Epithelial cell of prostate (primary cell): ENCODE measurements around the gene SNCAIP.

ENCODE experiments used
- DNase-seq: peaks from one replicate; pipeline ENCODE4 v3.0.0-alpha.2; 2011; ENCODE audit warnings: low read depth, low spot score
- H3K27ac ChIP-seq: fragments of 450-650 bp; 2 replicates; pipeline ENCODE4 v1.5.1; 2017; ENCODE audit warnings: mild to moderate bottlenecking

Gene SNCAIP

DNA sequence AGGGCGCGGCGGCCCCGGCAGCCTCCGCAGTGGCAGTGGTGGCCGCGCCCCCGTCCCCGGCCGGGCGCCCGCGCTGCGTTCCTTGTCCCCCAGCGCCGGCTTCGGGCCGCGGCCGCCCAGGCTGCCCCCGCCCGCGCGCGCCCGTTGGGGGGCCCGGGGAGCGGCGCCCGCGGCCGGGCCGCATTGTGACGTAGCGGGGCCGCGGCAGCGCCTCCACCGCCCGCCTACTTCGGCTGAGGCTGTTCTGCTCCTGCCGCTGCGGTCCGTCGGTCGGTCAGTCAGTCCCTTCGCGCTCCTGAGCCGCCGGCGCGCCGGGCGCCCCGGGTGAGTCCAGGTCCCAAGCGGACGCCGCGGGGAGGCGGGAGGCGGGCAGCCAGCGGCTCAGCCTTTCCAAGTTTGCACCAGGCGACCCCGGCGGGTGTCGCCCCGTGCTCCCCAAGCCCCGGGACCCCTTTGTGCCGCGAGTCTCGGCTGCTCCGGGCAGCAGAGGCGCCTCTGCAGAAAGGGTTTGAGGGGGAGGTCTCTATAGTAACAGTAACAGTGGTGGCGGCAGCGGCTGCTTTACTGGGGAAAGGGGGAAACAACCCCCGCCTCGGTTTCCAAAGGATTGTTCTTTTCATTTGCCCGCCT lies at the start of gene SNCAIP:
Gene SNCAIP, plus strand, starts transcription at position 277 of the 630 bp plus-strand sequence. CDS start 78,898 bp downstream, outside the sequence.
- no peak within 1 kb of the TSS for H3K27ac ChIP-seq
- no peak for DNase-seq

DNA sequence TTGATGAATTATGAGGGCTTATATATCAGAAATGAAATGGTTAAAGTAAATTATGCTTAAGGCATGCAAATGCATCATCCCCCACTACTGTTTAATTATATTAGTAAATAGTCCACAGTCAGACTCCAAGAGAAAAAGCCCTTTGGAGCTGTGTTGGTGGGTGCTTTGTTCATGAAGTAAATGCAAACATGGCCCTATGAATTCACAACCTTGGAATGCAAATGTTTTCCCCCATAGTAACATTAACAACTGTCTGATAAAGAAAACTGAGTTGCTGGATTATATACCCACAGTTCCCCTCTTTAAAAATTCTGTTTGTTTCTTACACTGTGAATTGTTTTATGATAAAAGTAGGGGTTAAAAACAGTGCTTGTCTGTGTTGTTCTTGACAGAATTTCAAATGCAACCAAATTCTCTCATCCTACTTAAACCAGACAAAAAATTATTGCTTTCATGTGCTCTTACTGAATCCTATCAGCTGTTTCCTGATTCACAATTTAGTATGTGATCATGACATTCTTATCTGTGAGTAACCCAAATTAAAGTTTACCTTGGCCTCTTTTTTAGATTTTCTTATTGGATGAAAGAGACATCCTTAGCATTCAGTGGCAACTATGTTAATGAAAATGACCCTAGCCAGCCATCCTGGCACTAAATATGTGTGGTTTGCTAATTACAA lies 48.5 kb upstream of the SNCAIP start:
- DNase-seq: no peak

DNA sequence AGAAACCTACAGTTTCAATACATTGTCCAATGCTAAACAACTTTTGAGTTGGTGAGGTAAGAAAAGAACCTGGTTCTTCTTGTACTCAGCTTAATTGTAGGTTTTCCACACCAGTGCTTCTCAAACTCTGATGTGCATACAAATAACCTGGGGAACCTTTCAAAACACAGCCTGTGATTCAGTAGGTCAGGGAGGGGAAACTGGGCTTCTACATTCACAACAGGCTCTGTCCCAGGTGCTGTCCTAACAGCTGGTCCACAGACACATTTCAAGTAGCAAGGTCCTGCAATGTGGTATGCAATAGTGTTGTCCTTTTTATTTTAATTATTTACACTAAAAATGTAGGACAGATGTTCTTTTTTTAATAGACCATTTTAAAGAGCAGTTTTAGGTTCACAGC lies 47.4 kb upstream of the SNCAIP start:
- no peak for DNase-seq
- H3K27ac ChIP-seq: no peak overlapping the region

More for the DNA sequence above, 48.5 kb upstream of the SNCAIP start:
- no peak overlapping the region for H3K27ac ChIP-seq

DNA sequence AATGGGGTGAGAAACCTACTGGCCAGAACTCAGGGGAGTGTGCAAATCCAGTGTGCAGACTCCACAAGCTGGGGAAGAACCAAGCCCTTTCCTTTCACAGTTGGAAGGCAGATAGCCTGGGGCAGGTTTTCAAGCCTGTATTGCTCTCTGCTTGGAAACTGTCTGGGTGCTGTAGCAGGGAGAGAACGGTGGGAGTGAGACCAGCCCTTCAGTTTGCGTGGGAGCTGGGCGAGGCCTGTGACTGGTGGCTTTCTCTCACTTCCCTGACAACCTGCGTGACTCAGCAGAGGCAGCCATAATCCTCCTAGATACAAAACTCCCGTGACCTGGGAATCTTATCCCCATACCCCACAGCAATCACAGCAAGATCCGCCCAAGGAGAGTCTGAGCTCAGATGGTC lies 44.9 kb upstream of the SNCAIP start:
- H3K27ac ChIP-seq: no peak overlapping the region
- DNase-seq: no peak

DNA sequence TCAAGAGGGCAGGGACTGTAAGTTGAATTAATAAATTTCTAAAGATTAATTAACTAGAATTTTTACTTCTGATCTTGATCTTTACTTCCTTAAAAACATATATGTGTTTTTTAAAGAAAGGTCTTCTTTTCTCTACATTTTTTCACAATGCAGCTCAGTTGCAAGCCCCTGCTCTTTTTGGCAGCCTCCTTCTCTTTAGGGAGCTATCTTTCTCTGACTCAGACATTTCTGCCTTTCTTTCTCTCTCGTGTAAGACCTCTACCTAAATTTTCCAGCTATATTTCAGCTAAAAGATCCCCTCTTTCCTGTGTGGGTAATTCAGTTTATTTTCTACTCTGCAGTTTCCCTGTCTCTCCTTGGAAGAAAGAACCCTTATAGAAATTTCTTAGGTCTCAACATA lies 38.3 kb upstream of the SNCAIP start:
- no peak for DNase-seq
- H3K27ac ChIP-seq: no peak overlapping the region

DNA sequence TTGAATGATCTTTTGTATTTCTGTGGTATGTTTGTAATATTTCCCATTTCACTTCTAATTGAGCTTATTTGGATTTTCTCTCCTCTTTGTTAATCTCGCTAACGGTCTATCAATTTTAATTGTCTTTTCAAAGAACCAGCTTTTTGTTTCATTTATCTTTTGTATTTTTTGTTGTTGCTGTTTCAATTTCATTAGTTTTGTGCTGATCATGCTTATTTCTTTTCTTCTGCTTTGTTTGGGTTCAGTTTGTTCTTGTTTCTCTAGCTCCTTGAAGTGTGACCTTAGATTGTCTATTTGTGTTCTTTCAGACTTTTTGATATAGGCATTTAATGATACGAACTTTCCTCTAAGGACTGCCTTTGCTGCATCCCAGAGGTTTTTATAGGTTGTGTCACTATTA lies 28.4 kb upstream of the SNCAIP start:
- no peak overlapping the region for H3K27ac ChIP-seq
- DNase-seq: no peak

DNA sequence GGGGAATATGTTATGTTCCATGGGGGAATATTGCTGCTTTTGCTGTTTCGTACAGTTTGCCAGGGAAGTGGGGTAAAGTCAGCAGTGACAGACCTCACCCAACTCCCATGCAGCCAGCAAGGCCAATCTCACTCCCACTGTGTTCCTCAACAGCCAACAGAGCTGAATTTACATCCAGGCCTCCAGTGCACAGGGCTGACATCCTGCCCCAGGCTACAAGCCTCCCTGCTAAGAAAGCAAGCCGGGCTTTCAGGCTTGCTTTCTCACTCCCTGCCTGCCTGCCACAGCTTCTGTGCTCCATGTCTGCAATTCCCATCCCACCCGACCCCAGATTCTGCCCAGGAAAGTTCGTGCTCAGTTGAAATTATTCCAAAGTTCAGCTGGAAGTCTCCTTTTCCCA lies 25.5 kb upstream of the SNCAIP start:
- H3K27ac ChIP-seq: no peak overlapping the region
- DNase-seq: no peak

DNA sequence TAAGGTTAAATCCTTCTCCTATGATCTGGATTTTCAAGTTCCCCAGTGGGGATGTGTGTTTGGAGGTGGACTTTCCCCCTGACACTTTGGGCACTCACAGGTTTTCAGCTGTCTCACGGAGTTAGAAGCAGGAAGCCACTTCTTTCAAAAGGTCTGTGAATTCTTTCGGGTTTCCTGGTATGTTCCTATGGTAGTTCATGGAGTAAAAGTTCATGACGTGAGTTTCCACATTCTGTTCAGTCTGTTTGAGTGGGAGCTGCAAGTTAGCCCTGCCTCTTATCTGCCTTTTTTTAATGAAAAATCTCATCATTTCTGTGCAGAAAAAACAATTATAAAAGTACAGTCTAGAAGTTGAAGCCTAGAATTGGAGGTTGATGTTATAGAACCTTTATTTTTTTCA lies 24.9 kb upstream of the SNCAIP start:
- H3K27ac ChIP-seq: no peak overlapping the region
- DNase-seq: no peak

DNA sequence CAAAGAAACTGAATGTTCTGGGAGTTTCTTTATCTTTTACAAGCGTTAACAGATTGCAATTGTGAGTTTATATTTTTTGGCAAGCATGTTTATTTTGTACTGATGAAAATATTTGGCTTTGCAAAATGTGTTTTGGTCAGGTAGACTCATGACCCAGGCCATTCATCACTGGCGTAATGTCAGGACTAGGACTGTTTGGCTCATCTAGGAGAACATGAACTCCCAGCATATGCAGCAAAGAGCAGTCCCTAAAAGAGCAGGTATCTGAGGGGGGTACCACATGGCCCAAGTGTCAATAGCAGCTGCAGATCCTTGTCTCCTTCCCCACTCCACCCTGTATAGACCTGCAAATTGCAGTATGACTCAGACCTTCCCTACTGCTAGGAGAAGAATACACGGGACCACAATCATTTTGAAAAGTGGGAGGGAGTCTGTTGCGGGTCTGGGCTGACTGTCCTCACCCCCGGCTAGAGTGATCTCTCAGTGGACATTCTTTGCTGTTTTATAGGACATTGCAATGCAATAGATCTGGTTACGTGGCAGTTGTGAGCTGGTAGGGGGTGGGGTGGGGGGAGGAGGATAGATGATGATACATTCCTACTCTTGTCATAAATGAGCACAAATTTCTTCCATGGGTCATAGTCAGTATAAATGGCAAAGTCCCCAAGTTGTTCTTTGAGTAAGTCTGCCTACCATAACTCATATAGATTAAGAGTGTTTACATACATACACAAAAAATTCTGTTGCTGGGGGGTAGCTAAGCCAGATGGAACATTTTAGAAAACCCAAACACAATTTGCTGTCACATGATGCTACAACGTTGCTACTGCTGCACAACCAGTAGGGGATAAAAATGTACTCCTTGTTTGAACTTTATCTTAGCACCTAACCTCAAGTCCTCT lies 20.8 kb upstream of the SNCAIP start:
- no peak for DNase-seq
- no peak overlapping the region for H3K27ac ChIP-seq

DNA sequence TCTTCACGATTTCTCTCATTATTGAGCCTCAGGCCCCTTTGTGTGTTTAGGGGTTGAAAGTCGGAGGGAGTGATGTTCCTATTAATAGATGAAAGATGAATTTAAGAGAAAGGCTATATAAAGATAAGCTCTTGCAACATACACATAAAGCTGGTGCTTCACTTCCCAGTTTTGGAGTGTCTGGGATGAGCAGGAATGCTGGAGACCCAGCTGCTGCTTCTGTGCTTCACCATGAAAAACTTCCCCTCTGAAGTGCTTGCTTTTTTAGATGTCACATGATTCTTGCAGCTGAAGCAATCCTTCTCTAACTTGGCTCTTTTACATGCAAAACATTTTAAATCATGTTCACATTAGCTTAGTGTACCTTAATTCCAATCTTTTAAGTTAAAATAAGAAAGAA lies 19.7 kb upstream of the SNCAIP start:
- DNase-seq: no peak
- no peak overlapping the region for H3K27ac ChIP-seq

DNA sequence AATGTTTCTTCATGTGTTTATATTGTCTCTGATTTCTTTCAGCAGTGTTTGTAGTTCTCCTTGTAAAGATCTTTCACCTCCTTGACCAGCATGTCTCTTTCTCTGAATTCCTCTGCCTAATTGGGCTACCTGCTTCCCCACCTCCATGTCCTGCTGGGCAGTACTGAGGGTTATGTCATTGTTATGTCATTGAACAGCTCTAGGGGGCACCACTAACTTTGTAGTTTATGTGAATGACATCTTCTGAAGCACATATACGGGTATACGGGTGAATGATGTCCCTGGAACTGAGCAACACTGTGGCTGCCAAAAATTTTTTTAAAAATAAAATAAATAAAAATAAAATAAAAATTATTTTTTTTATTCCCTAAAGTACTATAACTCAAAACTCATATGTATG lies 16.9 kb upstream of the SNCAIP start:
- no peak overlapping the region for H3K27ac ChIP-seq
- no peak for DNase-seq

DNA sequence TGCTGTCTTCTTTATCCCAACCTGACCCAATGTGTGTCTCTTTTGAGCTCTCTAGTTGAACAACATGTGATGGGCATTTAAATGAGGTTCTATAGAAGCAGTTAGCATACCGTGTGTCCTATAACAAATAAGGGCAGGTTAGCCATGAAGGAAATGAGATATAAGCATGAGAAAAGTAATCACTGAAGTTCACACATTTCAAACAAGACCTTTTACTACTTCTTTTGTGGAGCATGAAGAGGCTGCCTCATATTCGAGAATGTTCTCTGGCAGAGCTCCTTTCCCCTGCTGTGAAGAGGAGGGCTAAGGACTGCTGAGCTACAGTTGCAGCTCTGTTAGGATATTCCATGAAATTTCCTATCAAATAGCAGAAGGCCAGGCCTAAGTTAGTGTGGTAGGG lies 15.2 kb upstream of the SNCAIP start:
- no peak overlapping the region for H3K27ac ChIP-seq
- DNase-seq: no peak

DNA sequence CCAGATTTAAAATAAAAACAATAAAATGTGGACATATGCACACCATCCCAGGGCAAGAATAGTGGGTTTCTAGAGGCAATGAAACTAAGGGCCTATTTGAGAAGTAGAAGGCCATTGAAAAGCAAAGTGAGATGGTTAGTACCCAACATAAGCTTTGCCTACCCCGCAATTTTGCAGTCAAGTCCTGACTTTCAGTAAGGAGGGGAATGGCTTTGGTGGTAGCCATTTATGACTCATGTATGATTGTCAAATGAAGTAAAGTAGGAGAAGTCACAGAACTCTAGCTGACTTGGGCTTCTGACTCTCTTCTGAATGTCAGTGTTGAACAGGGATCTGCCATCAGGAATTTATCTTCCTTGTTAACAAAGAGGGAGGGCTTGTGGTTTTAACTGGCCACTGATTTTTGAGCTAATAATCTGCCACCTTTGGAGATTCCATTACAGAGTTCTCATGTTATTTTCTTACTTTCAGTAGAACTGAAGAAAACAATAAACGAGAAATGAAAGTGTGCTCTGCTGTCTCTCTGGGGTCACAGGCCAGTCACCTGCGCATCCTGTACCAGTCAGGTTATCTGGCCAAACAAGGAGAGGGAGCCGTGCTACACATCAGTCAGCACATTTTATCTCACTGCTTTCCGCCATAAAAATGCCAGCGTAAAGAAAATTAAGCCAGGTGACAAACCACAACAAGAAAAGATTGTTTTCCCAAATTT lies 14.3 kb upstream of the SNCAIP start:
- DNase-seq: no peak
- H3K27ac ChIP-seq: no peak overlapping the region

DNA sequence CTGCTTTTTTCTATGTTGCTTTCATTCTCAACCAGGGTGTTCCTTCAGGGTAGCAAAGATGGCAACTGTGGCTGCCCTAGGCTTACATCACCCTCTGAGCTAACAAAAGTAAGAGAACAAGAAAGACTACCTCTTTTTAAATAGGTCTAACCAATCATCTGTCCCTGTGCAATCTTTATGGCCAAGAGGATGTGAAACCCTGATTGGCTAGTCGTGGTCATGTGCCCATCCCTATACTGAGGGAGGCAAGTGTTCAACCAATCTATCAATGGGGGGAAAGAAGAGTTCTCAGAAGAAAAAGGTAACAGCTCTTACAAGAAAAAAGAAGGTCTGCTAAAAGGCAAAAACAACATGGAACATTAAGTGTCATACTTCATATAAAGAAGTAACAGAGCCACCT lies 11.7 kb upstream of the SNCAIP start:
- DNase-seq: no peak
- H3K27ac ChIP-seq: no peak overlapping the region

DNA sequence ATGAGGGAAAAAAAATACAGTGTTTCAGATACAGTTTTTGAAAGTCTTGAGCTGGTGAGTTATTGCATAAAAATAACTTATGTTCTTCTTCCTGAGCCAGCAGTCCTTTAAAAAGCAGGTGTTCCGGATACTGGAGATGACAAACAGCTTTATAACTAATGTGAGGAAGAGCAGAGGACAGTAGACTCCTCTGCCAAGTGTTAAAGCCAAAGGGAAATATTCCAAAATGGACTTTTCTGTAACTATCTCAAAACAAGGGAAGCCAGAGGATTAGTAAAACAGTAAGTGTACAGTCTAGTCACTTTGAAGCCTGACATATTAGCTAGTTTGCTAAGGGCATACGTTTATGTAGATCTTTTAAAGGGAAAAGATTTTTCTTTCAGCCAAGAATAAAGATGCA lies 11.0 kb upstream of the SNCAIP start:
- H3K27ac ChIP-seq: no peak overlapping the region
- DNase-seq: no peak

DNA sequence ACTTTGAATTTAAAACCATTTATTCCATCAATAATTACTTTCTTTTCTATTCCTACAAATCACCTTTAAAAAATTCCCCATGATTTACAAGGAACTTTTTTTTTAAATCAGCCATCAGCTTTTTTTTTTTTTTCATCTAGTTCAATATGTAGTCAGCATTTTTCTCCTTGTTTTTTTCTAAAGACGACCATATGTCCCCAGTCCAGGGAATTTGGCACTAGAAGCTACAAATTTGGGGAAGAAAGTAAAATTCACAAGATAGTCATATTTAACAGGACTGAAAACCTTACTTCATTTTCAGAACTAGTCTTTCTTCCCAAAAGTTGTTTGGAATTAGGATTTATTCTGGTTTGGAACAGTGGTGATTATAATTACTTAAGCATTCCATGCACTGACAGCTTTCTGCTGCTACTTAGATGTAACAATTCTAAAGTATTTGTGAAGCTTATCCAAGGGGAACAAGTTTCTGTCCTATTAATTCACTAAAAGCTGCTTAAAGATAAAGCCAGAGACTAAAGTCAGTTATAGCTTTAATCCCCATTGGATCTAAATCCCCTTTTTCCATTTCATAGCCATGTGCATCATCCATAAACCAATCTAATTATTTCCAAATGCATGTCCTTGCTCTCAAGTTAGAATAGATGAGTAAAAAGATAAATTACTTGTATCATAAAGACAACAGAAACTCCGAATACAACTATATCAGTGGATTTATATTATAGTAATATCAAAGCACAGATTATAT lies 7.4 kb upstream of the SNCAIP start:
- DNase-seq: no peak
- no peak overlapping the region for H3K27ac ChIP-seq

DNA sequence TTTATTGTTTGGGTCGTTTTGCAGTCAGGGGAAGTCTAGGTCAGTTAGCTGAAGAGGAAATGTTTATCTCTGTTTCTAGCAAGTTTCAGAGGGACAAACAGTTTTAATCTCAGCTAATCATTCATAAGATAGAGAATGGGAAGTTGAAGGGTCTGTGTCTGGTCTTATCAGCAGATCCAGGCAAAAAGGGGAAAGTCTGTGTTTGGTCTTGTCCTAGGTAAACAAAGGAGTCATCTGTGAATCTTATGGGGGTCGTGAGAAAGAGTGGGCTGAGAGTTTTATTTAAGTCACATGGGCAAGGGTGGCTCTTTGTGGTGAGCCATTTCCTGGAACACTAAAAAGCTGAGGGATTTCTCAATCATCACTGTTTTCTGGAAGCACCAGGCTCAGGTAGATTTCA lies 5.6 kb upstream of the SNCAIP start:
- no peak overlapping the region for H3K27ac ChIP-seq
- no peak for DNase-seq

DNA sequence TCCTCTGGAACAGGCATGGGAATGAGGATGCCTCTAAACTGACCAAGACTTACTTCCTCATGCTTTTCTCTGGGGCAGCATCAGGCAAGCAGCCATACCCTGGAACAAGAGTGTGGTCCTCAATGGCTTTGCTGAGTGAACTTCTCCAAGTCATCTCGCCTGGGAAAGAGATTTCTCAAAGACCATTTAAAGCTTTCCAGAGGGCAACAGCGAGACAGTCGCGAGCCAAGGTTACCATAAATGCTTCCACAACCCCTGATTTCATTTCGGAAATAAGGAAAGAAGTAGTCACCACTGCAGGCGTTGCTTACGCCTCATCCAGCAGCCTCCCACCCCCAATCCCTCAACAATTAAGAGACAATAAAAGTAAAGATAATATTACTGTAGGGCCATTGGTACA lies 1.1 kb upstream of the SNCAIP start:
- no peak overlapping the region for H3K27ac ChIP-seq
- DNase-seq: no peak

DNA sequence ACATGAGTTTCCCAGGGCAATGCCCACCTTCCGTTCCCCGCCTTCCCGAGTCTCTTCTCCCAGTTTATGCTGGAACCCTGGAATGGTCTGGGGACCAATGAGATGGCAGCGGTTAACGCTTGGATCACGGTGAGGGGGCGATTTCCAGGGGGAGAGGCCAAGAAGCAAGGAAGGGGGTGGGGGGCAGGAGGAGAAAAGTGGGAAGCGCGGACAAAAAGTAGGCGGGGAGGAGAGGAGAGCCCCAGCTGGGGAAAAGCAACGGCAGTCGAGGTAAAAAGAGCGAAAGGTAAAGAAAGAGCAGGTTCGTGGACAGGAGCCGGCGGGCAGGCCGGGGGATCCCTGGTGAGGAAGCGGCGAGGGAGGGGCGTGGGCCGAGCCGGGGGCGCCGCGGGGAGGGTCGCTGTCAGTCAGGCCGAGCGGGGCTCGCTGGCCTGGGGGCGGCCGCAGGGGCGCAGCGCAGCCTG lies 508 bp upstream of the SNCAIP start:
- DNase-seq: no peak
- no peak overlapping the region for H3K27ac ChIP-seq
